ENCODE measurements around the gene TMIE.

Gene TMIE

DNA sequence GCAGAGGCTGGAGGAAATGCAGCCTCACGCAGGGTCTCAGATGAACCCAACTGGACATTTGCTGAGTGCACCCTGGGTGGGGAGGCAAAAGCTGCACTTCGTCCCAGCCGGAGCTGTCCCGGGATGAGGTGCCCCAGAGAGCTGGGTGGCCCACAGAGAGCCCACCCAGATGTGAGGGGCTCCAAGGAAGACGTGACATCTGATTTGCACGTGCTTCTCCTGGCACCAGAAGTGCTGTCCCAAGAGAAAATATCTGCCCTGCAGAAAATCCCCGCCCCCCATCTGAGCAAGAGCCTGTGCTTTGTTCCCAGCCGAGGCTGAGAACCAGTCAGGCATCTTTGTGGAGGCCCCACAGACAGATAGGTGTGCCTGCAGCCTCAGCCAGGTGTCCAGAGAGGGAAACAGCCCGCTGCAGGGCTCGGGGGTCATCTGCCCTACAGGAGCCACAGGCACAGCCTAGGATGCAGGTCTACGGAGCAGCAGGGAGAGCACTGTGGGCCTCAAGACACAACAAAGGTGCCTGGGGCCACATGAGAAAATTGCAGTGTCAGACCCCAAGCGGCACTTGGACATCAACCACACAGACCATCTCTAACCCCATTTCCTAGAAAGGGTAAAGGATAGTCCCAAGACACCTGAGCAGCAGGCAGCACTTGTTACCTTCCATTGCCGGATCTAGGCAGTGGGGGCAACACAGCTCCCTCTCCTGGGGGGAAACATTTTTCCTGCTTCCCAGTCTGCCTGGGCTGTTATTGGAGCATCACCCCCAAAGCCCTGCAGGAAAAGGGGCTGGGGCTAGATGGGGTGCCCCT is 5.8 kb downstream of the TMIE start:
- DNase-seq (ENCODE audit: low read depth), result no peak
- in situ Hi-C loops (cut with HindIII; ENCODE audit: low sequenced_read_pairs), result no loop called here
- H3K4me3 ChIP-seq (ENCODE audit: low read depth, low read length), result no peak overlapping the region
- TF ChIP-seq, protein P1, sequence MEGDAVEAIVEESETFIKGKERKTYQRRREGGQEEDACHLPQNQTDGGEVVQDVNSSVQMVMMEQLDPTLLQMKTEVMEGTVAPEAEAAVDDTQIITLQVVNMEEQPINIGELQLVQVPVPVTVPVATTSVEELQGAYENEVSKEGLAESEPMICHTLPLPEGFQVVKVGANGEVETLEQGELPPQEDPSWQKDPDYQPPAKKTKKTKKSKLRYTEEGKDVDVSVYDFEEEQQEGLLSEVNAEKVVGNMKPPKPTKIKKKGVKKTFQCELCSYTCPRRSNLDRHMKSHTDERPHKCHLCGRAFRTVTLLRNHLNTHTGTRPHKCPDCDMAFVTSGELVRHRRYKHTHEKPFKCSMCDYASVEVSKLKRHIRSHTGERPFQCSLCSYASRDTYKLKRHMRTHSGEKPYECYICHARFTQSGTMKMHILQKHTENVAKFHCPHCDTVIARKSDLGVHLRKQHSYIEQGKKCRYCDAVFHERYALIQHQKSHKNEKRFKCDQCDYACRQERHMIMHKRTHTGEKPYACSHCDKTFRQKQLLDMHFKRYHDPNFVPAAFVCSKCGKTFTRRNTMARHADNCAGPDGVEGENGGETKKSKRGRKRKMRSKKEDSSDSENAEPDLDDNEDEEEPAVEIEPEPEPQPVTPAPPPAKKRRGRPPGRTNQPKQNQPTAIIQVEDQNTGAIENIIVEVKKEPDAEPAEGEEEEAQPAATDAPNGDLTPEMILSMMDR (IDR thresholded peaks at IDR 0.05; ENCODE audit: low read depth, low read length, missing control alignments), result no peak

DNA sequence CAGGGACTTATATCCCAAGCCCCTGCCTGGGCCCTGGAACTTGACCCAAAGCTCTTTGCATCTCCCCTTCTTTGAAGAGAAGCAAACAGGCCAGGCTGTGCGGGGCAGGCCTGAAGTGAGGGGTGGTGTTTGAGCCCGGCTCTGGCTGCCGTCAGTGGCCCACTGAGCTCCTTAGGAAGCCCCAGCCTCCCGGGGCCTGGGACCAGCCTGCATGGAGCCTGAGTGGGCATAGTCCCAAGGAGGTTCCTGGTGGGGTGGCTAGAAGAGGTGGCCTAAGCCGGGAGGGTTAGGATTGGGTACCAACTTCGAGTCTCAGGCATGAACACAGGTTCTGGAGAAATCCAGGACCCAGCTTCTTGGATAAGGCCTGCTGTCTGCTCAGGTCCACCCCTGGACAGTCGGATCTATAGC is 6.4 kb downstream of the TMIE start:
- TF ChIP-seq, protein P1 (IDR thresholded peaks at IDR 0.05; ENCODE audit: low read depth, low read length, missing control alignments), result no peak
- in situ Hi-C loops (cut with HindIII; ENCODE audit: low sequenced_read_pairs), result no loop called here
- DNase-seq (ENCODE audit: low read depth), result no peak
- H3K4me3 ChIP-seq (ENCODE audit: low read depth, low read length), result no peak overlapping the region

DNA sequence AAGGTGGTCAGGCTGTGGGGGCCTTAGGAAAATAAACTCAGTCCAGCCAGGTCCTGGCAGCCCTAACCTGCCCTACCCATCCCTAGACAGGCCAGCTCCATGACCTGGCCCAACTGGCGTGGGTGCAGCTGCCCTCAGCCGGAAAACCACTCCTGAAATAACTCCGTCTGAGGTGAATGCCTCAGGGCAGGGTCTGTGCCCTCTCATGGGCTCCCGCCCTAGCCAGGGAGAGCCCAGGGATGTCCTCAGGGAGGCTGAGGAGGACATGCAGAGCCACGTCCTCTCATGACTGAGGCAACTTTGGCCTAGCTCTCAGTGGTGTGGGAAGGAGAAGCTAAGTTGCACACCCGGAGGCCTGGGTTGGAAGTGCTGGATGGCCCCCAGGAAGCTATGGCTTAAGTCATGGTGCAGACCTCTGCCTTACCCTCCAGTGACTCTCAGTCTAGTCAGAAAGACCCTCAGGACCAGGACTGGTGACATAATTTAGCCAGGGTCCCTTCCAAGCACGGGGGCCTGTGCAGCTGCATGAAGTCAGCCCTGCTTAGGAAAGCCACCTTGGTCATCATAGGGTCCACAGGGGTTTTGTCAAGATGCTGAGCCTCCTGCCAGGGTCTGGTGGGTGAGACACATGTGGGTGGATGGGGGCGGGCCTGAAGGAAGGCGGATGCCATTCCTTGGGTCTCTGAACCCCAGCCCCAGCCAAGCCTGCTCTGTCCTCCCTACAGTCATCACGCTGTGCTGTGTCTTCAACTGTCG is 7.4 kb downstream of the TMIE start:
- TF ChIP-seq, protein P1 (IDR thresholded peaks at IDR 0.05; ENCODE audit: low read depth, low read length, missing control alignments), result peak; percentile 10
- in situ Hi-C loops (cut with HindIII; ENCODE audit: low sequenced_read_pairs), result no loop called here
- H3K4me3 ChIP-seq (ENCODE audit: low read depth, low read length), result no peak overlapping the region
- no peak for DNase-seq (ENCODE audit: low read depth)

DNA sequence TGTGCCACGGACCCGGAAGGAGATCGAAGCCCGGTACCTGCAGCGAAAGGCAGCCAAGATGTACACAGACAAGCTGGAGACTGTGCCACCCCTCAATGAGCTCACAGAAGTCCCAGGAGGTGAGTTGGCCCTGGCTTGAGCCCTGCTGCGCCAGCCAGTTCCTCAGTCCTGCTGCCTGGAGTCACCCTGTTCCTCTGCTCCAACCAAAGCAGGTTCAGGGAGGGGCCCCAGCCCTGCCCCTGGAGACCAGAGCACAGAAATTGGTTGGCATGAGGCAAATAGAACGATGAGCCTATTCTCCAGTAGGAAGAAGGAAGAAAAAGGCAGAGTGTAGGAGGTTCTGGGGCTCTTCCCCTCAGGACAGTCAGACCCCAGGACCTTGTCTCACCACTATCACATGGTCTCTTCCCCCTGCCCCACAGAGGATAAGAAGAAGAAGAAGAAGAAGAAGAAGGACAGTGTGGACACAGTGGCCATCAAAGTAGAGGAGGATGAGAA is 8.0 kb downstream of the TMIE start:
- no peak for DNase-seq (ENCODE audit: low read depth)
- in situ Hi-C loops (cut with HindIII; ENCODE audit: low sequenced_read_pairs), result no loop called here
- no peak overlapping the region for H3K4me3 ChIP-seq (ENCODE audit: low read depth, low read length)
- TF ChIP-seq, protein P1 (IDR thresholded peaks at IDR 0.05; ENCODE audit: low read depth, low read length, missing control alignments), result no peak

DNA sequence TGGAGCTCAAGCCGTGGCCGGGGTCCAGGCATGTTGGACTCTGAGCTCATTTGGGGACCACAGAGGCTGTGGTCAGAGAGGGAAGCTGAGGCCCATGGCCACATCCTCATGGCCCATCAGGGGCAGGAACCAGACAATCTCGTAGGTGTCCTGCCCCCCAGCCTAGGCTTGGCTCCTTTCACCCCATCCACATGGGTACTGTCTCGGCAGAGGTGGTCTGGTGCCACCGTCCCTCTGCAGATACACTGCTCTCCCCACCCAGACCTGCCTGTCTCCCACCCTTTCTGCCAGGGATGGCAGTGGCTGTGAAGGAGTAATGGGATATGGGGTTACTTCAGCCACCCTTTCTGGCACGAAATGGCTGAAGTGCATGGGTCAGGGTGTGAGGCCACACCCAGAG is 8.5 kb downstream of the TMIE start:
- no peak for DNase-seq (ENCODE audit: low read depth)
- H3K4me3 ChIP-seq (ENCODE audit: low read depth, low read length), result no peak overlapping the region
- TF ChIP-seq, protein P1 (IDR thresholded peaks at IDR 0.05; ENCODE audit: low read depth, low read length, missing control alignments), result no peak
- in situ Hi-C loops (cut with HindIII; ENCODE audit: low sequenced_read_pairs), result no loop called here

DNA sequence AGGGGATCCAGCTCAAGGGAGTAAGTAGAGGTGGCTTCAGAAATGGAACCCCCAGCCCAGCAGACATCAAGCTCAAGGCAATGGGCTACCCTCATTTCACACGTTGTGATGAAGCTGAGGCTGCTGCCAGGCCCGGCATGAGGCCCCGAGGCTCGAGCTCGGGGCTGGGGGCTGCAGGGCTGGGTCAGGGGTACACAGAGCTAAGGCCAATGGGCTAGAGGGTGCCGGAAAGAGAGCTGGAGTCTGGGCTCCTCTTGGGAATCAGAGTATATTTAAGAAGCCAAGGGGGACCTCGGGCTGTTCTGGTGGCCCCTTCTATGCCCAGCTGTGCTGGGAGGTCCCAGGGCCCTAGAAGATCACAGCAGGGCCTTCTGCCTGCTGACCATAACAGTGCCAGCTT is 9.0 kb downstream of the TMIE start:
- DNase-seq (ENCODE audit: low read depth), result no peak
- TF ChIP-seq, protein P1 (IDR thresholded peaks at IDR 0.05; ENCODE audit: low read depth, low read length, missing control alignments), result no peak
- no peak overlapping the region for H3K4me3 ChIP-seq (ENCODE audit: low read depth, low read length)
- in situ Hi-C loops (cut with HindIII; ENCODE audit: low sequenced_read_pairs), result no loop called here
